HEK293 (cell line): ENCODE data around the gene REM2.

Source experiments
- CTCF ChIA-PET: fragments of 350-600 bp; formaldehyde crosslinking; extraction: SDS; loops from one replicate; lab custom pipeline; 2021; ENCODE audit warnings: antibody characterized with exemption; lab: Yijun Ruan, JAX
- POLR2A ChIA-PET: fragments of 300-600 bp; formaldehyde crosslinking; extraction: SDS; loops from one replicate; lab custom pipeline; 2020; ENCODE audit warnings: antibody characterized with exemption, inconsistent platforms; lab: Yijun Ruan, JAX
- H3K27ac ChIP-seq: fragments of 200-500 bp; sonication (Bioruptor generic); 2 replicates; pipeline ENCODE4 v1.5.1; 2014; ENCODE audit warnings: low read depth, low read length, control low read depth, inconsistent platforms; ENCODE audit errors: extremely low read depth
- H3K36me3 ChIP-seq, 2 experiments: fragments of 200-500 bp in 1 of 2; sonication (Bioruptor generic) in 1 of 2; 1 replicate in 1 of 2; 2 replicates in 1 of 2; pipeline ENCODE4 v1.5.1; 2014 to 2017; ENCODE audit warnings: inconsistent platforms in 2 of 2, low read length in 2 of 2; ENCODE audit not compliant: control insufficient read depth in 2 of 2, insufficient read depth in 1 of 2
- H3K4me1 ChIP-seq: fragments of 200-500 bp; sonication (Bioruptor generic); 2 replicates; pipeline ENCODE4 v1.5.1; 2014; ENCODE audit warnings: mild to moderate bottlenecking, low read length, inconsistent platforms; ENCODE audit not compliant: control insufficient read depth, insufficient read depth
- H3K4me3 ChIP-seq: 2 replicates; pipeline ENCODE4 v1.5.1; 2011; ENCODE audit warnings: low read depth, mild to moderate bottlenecking, control low read depth, low read length, moderate library complexity
- H3K9me3 ChIP-seq: fragments of 200-500 bp; sonication (Bioruptor generic); 2 replicates; pipeline ENCODE4 v1.5.1; 2014; ENCODE audit warnings: low read depth, low read length, inconsistent platforms; ENCODE audit not compliant: control insufficient read depth, insufficient read depth
- ATF2 ChIP-seq: fragments of 450-650 bp; formaldehyde crosslinking; IDR thresholded peaks from 2 replicates; pipeline ENCODE4 v1.5.1; 2016; ENCODE audit warnings: missing biosample characterization, missing genetic modification characterization, low read depth
- GLIS1 ChIP-seq: fragments of 450-650 bp; formaldehyde crosslinking; IDR thresholded peaks from 2 replicates; pipeline ENCODE4 v1.5.1; 2016; ENCODE audit warnings: missing biosample characterization, missing genetic modification characterization
- HOXA7 ChIP-seq: sonication (generic); formaldehyde crosslinking; IDR thresholded peaks from 2 replicates; pipeline ENCODE4 v1.8.1; 2022; ENCODE audit warnings: missing genetic modification reagents, borderline replicate concordance
- PRDM4 ChIP-seq: fragments of 450-650 bp; formaldehyde crosslinking; IDR thresholded peaks from 2 replicates; pipeline ENCODE4 v1.5.1; 2017; ENCODE audit warnings: missing biosample characterization, missing genetic modification characterization
- ZBTB1 ChIP-seq: fragments of 450-650 bp; formaldehyde crosslinking; IDR thresholded peaks from 2 replicates; pipeline ENCODE4 v1.5.1; 2016; ENCODE audit warnings: missing biosample characterization, missing genetic modification characterization
- ZBTB21 ChIP-seq: fragments of 450-650 bp; formaldehyde crosslinking; IDR thresholded peaks from 2 replicates; pipeline ENCODE4 v1.5.1; 2017; ENCODE audit warnings: missing biosample characterization, missing genetic modification characterization
- ZBTB48 ChIP-seq: fragments of 450-650 bp; formaldehyde crosslinking; IDR thresholded peaks from 2 replicates; pipeline ENCODE4 v1.5.1; 2016; ENCODE audit warnings: missing biosample characterization, missing genetic modification characterization
- ZIC2 ChIP-seq: fragments of 450-650 bp; formaldehyde crosslinking; IDR thresholded peaks from 2 replicates; pipeline ENCODE4 v1.5.1; 2016; ENCODE audit warnings: missing biosample characterization, missing genetic modification characterization
- ZNF112 ChIP-seq: fragments of 450-650 bp; formaldehyde crosslinking; IDR thresholded peaks from 2 replicates; pipeline ENCODE4 v1.5.0; 2017; ENCODE audit warnings: missing biosample characterization, missing genetic modification characterization
- ZNF133 ChIP-seq: fragments of 450-650 bp; formaldehyde crosslinking; IDR thresholded peaks from 2 replicates; pipeline ENCODE4 v1.5.1; 2016; ENCODE audit warnings: missing biosample characterization, missing genetic modification characterization
- ZNF239 ChIP-seq: fragments of 450-650 bp; formaldehyde crosslinking; IDR thresholded peaks from 2 replicates; pipeline ENCODE4 v1.5.1; 2016; ENCODE audit warnings: missing biosample characterization, missing genetic modification characterization
- ZNF324 ChIP-seq: fragments of 450-650 bp; formaldehyde crosslinking; IDR thresholded peaks from 2 replicates; pipeline ENCODE4 v1.5.1; 2016; ENCODE audit warnings: missing biosample characterization, missing genetic modification characterization
- ZNF366 ChIP-seq: fragments of 450-650 bp; formaldehyde crosslinking; conservative IDR thresholded peaks from 2 replicates; pipeline ENCODE4 v1.5.1; 2016; ENCODE audit warnings: missing biosample characterization, missing genetic modification characterization
- ZNF530 ChIP-seq: fragments of 450-650 bp; formaldehyde crosslinking; IDR thresholded peaks from 2 replicates; pipeline ENCODE4 v1.5.1; 2016; ENCODE audit warnings: low read depth, missing biosample characterization, missing genetic modification characterization
- ZNF560 ChIP-seq: fragments of 450-650 bp; formaldehyde crosslinking; IDR thresholded peaks from 2 replicates; pipeline ENCODE4 v1.5.1; 2017; ENCODE audit warnings: missing biosample characterization, missing genetic modification characterization, borderline replicate concordance
- ZNF629 ChIP-seq: fragments of 450-650 bp; formaldehyde crosslinking; IDR thresholded peaks from 2 replicates; pipeline ENCODE4 v1.5.1; 2017; ENCODE audit warnings: missing biosample characterization, missing genetic modification characterization
- ZNF747 ChIP-seq: fragments of 450-650 bp; formaldehyde crosslinking; IDR thresholded peaks from 2 replicates; pipeline ENCODE4 v1.5.1; 2016; ENCODE audit warnings: missing biosample characterization, missing genetic modification characterization
- TF ChIP-seq, protein P1 (sequence below): fragments of 450-650 bp; formaldehyde crosslinking; IDR thresholded peaks from 2 replicates; pipeline ENCODE4 v1.5.1; 2016; ENCODE audit warnings: missing biosample characterization, missing genetic modification characterization
- TF ChIP-seq, protein P2 (sequence below): fragments of 450-650 bp; formaldehyde crosslinking; IDR thresholded peaks from 2 replicates; pipeline ENCODE4 v1.5.1; 2016; ENCODE audit warnings: missing biosample characterization, missing genetic modification characterization, borderline replicate concordance

Gene REM2

GRCh38 chr14:22878271-22879246, 4.5 kb upstream of the REM2 start (continued):
- TF ChIP-seq PRDM4 (tag by site-specific recombination): no peak
- no peak for TF ChIP-seq ZNF530 (tag by site-specific recombination)
- no peak for TF ChIP-seq ZNF747 (tag by site-specific recombination)
- TF ChIP-seq, protein P1, sequence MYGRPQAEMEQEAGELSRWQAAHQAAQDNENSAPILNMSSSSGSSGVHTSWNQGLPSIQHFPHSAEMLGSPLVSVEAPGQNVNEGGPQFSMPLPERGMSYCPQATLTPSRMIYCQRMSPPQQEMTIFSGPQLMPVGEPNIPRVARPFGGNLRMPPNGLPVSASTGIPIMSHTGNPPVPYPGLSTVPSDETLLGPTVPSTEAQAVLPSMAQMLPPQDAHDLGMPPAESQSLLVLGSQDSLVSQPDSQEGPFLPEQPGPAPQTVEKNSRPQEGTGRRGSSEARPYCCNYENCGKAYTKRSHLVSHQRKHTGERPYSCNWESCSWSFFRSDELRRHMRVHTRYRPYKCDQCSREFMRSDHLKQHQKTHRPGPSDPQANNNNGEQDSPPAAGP: no peak
- TF ChIP-seq GLIS1 (tag by site-specific recombination): no peak

DNA sequence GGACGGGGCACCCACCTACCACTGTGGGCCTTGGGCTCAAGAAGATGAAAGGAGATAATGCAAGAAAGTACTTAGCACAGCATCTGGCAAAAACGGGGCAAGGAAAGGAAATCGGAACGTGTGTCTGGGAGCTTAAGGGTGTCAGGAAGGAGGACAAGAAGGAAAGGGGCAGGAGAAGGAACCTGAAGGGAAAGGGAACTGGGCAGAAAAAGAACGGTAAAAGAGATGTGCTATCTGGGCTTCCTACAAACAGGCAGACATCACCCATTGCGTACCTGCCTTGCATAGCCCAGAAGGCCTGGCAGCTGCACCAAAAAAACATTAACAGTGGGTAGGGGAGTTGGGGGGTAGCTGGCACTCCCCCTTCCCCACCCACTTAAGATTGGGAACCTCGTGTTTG, 958 bp upstream of the REM2 start:
- TF ChIP-seq ZBTB1 (tag by site-specific recombination): no peak
- no peak for TF ChIP-seq ZNF133 (tag by site-specific recombination)
- no peak for TF ChIP-seq HOXA7 (CRISPR knock-in tag)
- ChIA-PET CTCF (interaction anchor here (0.6 to 5.2 kb wide), 7 partner anchors 10 to 490 kb away, joined by 3 to 55 read pairs (median 5); partner anchors contain the start of gene LRP10), POLR2A (interaction anchor here (1.2 kb wide), 1 partner anchor 96 kb away, joined by 10 read pairs; no protein-coding TSS in a partner anchor)
- peaks cover 6% of the 10 kb centered on the region for H3K4me1 ChIP-seq
- no peak overlapping the region for H3K27ac ChIP-seq
- no peak overlapping the region for H3K4me3 ChIP-seq
- no peaks in the 10 kb centered on the region for H3K9me3 ChIP-seq
- H3K36me3 ChIP-seq: peaks cover 0 to 24% of the 10 kb centered on the region in 2 experiments; a peak in 2 of 3 replicates

- Histone ChIP-seq H3K4me3 (no peak overlapping the region), H3K4me1 (peaks cover 6% of the 10 kb centered on the region), H3K27ac (no peak overlapping the region), H3K9me3 (no peaks in the 10 kb centered on the region), H3K36me3 (peaks cover 0 to 18% of the 10 kb centered on the region in 2 experiments; a peak in 2 of 3 replicates)
- ChIA-PET POLR2A (interaction anchor here (0.5 to 1.6 kb wide), 5 partner anchors 11 to 1253 kb away, joined by 3 to 10 read pairs (median 5); partner anchors contain the start of genes DAD1, LRP10 and PSME1), CTCF (interaction anchor here (0.9 to 5.2 kb wide), 9 partner anchors 10 to 326 kb away, joined by 3 to 55 read pairs (median 5); partner anchors contain the start of gene LRP10)
- TF ChIP-seq ZNF239 (tag by site-specific recombination): no peak
- peak; percentile 68 for TF ChIP-seq ZNF366
- no peak for TF ChIP-seq ZNF560 (tag by site-specific recombination)
- TF ChIP-seq ZNF324 (tag by site-specific recombination): no peak
- peak; percentile 57 for TF ChIP-seq ZBTB48 (tag by site-specific recombination)
- TF ChIP-seq ATF2 (tag by site-specific recombination): peak; percentile 86
- TF ChIP-seq, protein P2, sequence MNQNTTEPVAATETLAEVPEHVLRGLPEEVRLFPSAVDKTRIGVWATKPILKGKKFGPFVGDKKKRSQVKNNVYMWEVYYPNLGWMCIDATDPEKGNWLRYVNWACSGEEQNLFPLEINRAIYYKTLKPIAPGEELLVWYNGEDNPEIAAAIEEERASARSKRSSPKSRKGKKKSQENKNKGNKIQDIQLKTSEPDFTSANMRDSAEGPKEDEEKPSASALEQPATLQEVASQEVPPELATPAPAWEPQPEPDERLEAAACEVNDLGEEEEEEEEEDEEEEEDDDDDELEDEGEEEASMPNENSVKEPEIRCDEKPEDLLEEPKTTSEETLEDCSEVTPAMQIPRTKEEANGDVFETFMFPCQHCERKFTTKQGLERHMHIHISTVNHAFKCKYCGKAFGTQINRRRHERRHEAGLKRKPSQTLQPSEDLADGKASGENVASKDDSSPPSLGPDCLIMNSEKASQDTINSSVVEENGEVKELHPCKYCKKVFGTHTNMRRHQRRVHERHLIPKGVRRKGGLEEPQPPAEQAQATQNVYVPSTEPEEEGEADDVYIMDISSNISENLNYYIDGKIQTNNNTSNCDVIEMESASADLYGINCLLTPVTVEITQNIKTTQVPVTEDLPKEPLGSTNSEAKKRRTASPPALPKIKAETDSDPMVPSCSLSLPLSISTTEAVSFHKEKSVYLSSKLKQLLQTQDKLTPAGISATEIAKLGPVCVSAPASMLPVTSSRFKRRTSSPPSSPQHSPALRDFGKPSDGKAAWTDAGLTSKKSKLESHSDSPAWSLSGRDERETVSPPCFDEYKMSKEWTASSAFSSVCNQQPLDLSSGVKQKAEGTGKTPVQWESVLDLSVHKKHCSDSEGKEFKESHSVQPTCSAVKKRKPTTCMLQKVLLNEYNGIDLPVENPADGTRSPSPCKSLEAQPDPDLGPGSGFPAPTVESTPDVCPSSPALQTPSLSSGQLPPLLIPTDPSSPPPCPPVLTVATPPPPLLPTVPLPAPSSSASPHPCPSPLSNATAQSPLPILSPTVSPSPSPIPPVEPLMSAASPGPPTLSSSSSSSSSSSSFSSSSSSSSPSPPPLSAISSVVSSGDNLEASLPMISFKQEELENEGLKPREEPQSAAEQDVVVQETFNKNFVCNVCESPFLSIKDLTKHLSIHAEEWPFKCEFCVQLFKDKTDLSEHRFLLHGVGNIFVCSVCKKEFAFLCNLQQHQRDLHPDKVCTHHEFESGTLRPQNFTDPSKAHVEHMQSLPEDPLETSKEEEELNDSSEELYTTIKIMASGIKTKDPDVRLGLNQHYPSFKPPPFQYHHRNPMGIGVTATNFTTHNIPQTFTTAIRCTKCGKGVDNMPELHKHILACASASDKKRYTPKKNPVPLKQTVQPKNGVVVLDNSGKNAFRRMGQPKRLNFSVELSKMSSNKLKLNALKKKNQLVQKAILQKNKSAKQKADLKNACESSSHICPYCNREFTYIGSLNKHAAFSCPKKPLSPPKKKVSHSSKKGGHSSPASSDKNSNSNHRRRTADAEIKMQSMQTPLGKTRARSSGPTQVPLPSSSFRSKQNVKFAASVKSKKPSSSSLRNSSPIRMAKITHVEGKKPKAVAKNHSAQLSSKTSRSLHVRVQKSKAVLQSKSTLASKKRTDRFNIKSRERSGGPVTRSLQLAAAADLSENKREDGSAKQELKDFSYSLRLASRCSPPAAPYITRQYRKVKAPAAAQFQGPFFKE: no peak
- peak; percentile 78 for TF ChIP-seq ZIC2 (tag by site-specific recombination)
- no peak for TF ChIP-seq ZNF112
- TF ChIP-seq GLIS1 (tag by site-specific recombination): peak; percentile 55
- 0 out of 2 replicates have a peak, but pooled peaks have one; percentile 24 for TF ChIP-seq ZBTB21 (tag by site-specific recombination)
- peak; percentile 80 for TF ChIP-seq ZNF629
Observed at GRCh38 chr14:22882529-22883172, 371 bp upstream of the REM2 start.
